Activated CD8-positive, alpha-beta T cell treated with anti-CD3 and anti-CD28 coated beads for 36 hours (primary cell): ENCODE measurements around the gene PTPRR. TPM values are rescaled to one million over a fixed set of nuclear protein-coding genes. Genes with fewer than 3 reads are reported as not detected.

Source experiments
- ATAC-seq: fragments of 200-7000 bp; cut with Tn5 transposase; one replicate; pipeline ENCODE4 v1.10.0; 2021; ENCODE audit warnings: mild to moderate bottlenecking, moderate library complexity
- CTCF ChIA-PET: fragments of 350-600 bp; sonication (Branson Sonifier 250); formaldehyde crosslinking; loops from one replicate; lab custom pipeline; 2021; ENCODE audit warnings: antibody characterized with exemption; lab: Charles Lee
- POLR2A ChIA-PET: fragments of 350-600 bp; sonication (Branson Sonifier 250); formaldehyde crosslinking; loops from one replicate; lab custom pipeline; 2021; ENCODE audit warnings: antibody characterized with exemption; lab: Charles Lee
- DNase-seq: peaks from one replicate; pipeline ENCODE4 v3.0.0-alpha.2; 2020
- H3K27ac Mint-ChIP-seq: one replicate; pipeline ENCODE4 v1.8.0; 2021; ENCODE audit warnings: mild to moderate bottlenecking, mixed read lengths
- H3K27me3 Mint-ChIP-seq: one replicate; pipeline ENCODE4 v1.8.0; 2021; ENCODE audit warnings: mixed read lengths
- H3K36me3 Mint-ChIP-seq: one replicate; pipeline ENCODE4 v1.8.0; 2021; ENCODE audit warnings: low read depth, mixed read lengths
- H3K4me1 Mint-ChIP-seq: one replicate; pipeline ENCODE4 v1.8.0; 2021; ENCODE audit warnings: low read depth, mixed read lengths
- H3K4me3 Mint-ChIP-seq: one replicate; pipeline ENCODE4 v1.8.0; 2021; ENCODE audit warnings: mild to moderate bottlenecking, moderate library complexity, mixed read lengths
- H3K9me3 Mint-ChIP-seq: one replicate; pipeline ENCODE4 v1.8.0; 2021; ENCODE audit warnings: mixed read lengths
- intact Hi-C: fragments of 100-400 bp; cut with micrococcal nuclease; formaldehyde crosslinking; loops from one replicate; pipeline ENCODE4 v1.10.0; 2022
- total RNA-seq, 2 experiments: library from RNA; stranded (reverse); gene quantifications; one replicate each; pipeline ENCODE4 v1.2.3, GENCODE V29; 2021
- TF ChIP-seq, protein P1 (sequence below): fragments of 200-600 bp; IDR thresholded peaks from one replicate; pipeline ENCODE4 v1.8.0; 2022; ENCODE audit warnings: antibody characterized with exemption, mild to moderate bottlenecking

PTPRR gene
- total RNA-seq, 2 experiments from 2014 or later: not detected

DNA sequence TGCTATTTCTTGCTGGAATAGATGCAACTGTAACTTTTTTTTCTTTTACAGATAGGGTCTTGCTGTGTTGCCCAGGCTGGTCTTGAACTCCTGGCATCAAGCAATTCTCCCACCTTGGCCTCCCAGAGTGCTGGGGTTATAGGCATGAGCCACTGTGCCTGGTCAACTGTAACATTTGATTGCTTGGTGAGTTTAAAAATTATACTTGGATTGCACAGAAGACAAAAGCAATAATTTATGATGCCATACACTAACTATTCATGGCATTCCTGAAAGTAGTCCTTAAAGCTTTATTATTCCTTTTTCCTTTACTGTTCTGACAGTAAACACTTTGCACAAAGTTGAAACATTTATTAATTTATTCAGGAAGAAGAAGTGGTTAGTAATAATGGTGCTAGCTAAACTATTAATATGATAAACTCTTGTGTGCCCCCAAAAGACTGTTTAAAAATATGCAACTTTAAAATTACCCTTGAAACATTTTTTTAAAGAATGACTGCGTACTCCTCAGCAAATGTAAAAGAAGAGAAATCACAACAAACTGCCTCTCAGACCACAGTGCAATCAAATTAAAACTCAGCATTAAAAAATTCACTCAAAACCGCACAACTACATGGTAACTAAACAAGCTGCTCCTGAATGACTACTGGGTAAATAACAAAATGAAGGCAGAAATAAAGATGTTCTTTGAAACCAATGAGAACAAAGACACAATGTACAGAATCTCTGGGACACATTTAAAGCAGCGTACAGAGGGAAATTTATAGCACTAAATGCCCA, 291.6 kb downstream of the PTPRR start:
- DNase-seq (no peak), ATAC-seq (no peak)
- peaks cover 9% of the 10 kb centered on the region for H3K27me3 Mint-ChIP-seq
- ChIA-PET CTCF (interaction anchor here (1.3 kb wide), 1 partner anchor 750 kb away, joined by 3 read pairs; no protein-coding TSS in a partner anchor), POLR2A (no interaction called here)
- no peak overlapping the region for H3K27ac Mint-ChIP-seq
- H3K4me3 Mint-ChIP-seq: no peak overlapping the region
- H3K36me3 Mint-ChIP-seq: no peaks in the 10 kb centered on the region
- no peaks in the 10 kb centered on the region for H3K9me3 Mint-ChIP-seq
- intact Hi-C loops: no loop called here
- TF ChIP-seq, protein P1, sequence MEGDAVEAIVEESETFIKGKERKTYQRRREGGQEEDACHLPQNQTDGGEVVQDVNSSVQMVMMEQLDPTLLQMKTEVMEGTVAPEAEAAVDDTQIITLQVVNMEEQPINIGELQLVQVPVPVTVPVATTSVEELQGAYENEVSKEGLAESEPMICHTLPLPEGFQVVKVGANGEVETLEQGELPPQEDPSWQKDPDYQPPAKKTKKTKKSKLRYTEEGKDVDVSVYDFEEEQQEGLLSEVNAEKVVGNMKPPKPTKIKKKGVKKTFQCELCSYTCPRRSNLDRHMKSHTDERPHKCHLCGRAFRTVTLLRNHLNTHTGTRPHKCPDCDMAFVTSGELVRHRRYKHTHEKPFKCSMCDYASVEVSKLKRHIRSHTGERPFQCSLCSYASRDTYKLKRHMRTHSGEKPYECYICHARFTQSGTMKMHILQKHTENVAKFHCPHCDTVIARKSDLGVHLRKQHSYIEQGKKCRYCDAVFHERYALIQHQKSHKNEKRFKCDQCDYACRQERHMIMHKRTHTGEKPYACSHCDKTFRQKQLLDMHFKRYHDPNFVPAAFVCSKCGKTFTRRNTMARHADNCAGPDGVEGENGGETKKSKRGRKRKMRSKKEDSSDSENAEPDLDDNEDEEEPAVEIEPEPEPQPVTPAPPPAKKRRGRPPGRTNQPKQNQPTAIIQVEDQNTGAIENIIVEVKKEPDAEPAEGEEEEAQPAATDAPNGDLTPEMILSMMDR: no peak
- no peaks in the 10 kb centered on the region for H3K4me1 Mint-ChIP-seq

DNA sequence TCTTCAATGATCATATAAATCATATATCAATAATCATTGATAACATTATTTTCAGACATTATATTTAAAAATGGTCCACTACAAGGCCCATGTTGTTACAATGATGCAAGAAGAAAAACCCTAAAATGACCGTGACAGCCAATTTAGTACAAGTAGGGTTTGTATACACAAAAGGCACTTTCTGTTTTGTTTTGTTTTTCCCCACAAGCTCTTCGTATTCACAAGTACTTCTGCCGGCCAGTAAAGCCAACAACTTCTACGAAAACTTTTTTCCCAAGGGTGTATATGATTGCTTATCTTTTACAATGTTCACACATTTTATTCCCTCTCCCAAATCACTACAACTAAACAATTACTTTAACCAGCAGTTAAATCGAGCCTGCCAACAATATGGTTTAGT, 292.9 kb downstream of the PTPRR start:
- intact Hi-C loops: no loop called here
- ChIA-PET POLR2A (no interaction called here), CTCF (no interaction called here)
- no peak overlapping the region for H3K4me3 Mint-ChIP-seq
- H3K27ac Mint-ChIP-seq: no peak overlapping the region
- H3K4me1 Mint-ChIP-seq: no peaks in the 10 kb centered on the region
- no peaks in the 10 kb centered on the region for H3K9me3 Mint-ChIP-seq
- H3K27me3 Mint-ChIP-seq: peaks cover 9% of the 10 kb centered on the region
- H3K36me3 Mint-ChIP-seq: no peaks in the 10 kb centered on the region
- no peak for DNase-seq
- no peak for ATAC-seq
- TF ChIP-seq, protein P1: no peak

DNA sequence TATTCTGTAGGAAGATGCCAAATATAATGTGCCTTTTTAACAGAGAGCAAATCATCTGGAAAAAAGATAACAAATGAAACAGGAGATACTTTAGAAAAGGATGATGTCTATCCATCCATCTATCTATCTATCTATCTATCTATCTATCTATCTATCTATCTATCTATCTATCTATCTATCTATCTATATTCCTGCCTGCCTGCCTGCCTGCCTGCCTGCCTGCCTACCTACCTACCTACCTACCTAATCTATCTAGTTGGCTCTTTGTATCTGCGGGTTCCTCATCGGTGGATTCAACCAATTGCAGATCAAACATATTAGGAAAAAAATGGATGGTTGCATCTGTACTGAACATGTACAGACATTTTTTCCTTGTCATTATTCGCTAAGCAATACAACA, 294.4 kb downstream of the PTPRR start:
- intact Hi-C loops: no loop called here
- no peak overlapping the region for H3K27ac Mint-ChIP-seq
- H3K36me3 Mint-ChIP-seq: no peaks in the 10 kb centered on the region
- TF ChIP-seq, protein P1: no peak
- no peaks in the 10 kb centered on the region for H3K4me1 Mint-ChIP-seq
- no peak overlapping the region for H3K4me3 Mint-ChIP-seq
- CTCF ChIA-PET: no interaction called here
- POLR2A ChIA-PET: no interaction called here
- DNase-seq (no peak), ATAC-seq (no peak)
- H3K9me3 Mint-ChIP-seq: no peaks in the 10 kb centered on the region
- peaks cover 9% of the 10 kb centered on the region for H3K27me3 Mint-ChIP-seq

DNA sequence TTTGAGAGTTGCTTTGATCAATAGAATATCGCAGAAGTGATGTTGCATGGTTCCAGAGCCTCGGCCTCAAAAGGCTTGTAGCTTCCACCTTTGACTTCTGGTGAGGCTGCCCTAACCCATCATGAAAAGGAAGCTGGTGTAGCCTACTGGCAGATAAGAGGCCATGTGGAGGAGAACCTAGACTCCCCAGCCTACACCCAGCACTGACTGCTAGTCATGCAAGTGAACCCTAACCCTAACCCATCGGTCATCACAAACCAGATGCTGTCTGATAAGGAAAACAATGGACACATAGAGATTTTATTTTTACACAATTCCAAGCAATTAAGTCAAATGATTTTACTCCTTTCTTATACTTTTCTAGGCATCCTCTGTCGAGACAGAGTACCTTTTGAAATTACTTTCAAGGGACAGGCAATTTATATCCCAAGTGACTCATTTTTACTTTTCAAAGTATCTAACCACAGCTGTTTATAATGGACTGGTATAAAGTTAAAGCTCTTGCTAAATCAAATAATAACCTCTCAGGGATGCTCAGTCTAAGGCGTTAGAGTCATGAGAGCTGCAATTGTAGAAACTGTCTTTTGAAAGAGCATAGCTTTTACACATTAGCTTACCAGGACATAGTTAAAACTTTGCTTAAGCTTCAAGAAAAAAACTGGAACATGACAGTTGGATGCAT, 300.9 kb downstream of the PTPRR start:
- CTCF ChIA-PET: interaction anchor here (1.1 to 1.2 kb wide), 2 partner anchors 10 to 100 kb away, joined by 3 read pairs; no protein-coding TSS in a partner anchor

More for the DNA sequence above, 300.9 kb downstream of the PTPRR start:
- no peaks in the 10 kb centered on the region for H3K4me1 Mint-ChIP-seq
- DNase-seq: no peak
- no peak for ATAC-seq
- TF ChIP-seq, protein P1: no peak
- intact Hi-C loops: no loop called here
- H3K4me3 Mint-ChIP-seq: no peak overlapping the region
- no peaks in the 10 kb centered on the region for H3K9me3 Mint-ChIP-seq
- H3K27me3 Mint-ChIP-seq: peaks cover 8% of the 10 kb centered on the region
- POLR2A ChIA-PET: no interaction called here
- no peaks in the 10 kb centered on the region for H3K36me3 Mint-ChIP-seq
- H3K27ac Mint-ChIP-seq: no peak overlapping the region
